Measurements from ENCODE around the gene FAM83E.
"Not testable (repeated sequence)": the region's sequence is repeated elsewhere in the genome, so short reads cannot be mapped to it uniquely, and the experiment has no call there.

The FAM83E gene

GRCh38 chr19:48608798-48609263, 6.0 kb downstream of the FAM83E start:
- no peak for DNase-seq

- no peak for DNase-seq
Observed at GRCh38 chr19:48607359-48607755, 7.5 kb downstream of the FAM83E start.

DNA sequence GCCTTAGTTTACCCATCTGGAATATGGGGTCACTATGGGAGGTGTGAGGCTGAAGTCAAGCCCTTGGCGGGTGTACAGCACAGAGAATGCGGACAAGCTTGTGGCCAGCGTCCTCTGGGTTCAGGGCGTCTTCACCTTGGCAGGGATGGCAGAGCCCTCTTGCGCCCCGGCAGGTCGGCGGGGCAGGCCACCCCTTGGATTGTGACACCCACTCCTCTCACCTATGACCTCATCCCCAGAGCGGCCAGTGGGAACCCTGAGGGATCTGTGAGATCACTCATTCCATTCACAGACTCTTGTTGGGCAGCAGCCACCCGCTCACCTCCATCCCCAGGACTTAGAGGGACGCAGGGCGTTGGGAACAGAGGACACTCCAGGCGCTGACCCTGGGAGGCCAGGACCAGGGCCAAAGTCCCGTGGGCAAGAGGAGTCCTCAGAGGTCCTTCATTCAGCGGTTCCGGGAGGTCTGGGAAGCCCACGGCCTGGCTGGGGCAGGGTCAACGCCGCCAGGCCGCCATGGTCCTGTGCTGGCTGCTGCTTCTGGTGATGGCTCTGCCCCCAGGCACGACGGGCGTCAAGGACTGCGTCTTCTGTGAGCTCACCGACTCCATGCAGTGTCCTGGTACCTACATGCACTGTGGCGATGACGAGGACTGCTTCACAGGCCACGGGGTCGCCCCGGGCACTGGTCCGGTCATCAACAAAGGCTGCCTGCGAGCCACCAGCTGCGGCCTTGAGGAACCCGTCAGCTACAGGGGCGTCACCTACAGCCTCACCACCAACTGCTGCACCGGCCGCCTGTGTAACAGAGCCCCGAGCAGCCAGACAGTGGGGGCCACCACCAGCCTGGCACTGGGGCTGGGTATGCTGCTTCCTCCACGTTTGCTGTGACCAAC, 8.2 kb downstream of the FAM83E start, which contains the start of gene SPACA4:
SPACA4 (plus strand) TSS at position 280 of the 896 bp plus-strand sequence; CDS start at position 517, 237 bp downstream.
- DNase-seq, result no peak

DNA sequence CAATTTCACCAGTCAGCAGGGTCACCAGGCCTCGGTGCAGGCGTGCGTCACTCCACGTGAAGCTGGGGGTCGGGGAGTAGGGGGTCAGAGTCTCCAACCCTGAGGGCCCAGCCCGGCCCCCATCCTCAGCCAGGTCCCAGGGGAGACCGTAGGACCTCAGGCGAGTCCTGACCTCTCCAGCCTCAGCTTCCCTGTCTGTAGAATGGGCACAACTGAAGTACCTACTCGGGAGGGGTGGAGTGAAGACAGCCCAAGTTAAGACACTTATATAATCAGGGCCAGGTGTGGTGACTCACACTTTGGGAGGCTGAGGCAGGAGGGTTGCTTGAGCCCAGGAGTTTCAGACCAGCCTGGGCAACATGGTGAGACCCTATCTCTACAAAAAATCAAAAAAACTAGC, 11.0 kb downstream of the FAM83E start:
- no peak for DNase-seq

- no peak for DNase-seq
Observed at GRCh38 chr19:48603449-48603848, 11.4 kb downstream of the FAM83E start.

DNA sequence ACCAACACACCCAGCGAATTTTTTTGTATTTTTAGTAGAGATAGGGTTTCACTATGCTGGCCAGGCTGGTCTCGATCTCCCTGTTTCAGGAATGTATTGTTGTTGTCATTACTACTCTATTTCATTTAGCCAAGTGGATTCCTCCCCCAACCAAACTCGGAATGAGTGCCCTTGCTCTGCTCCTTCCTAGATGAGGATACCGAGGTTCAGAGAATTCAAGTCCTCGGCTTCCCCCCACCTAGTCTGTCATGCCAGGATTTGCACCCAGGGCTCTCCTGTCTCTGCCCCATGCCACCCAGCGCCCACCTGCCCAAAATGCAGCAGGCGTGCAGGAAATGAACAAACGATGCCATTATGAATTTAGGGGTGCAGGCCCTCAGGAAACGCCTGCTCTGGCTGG, 11.9 kb downstream of the FAM83E start:
- DNase-seq, result no peak

- DNase-seq, result no peak
Observed at GRCh38 chr19:48600679-48601417, 14.0 kb downstream of the FAM83E start.

GRCh38 chr19:48598996-48599700, 15.7 kb downstream of the FAM83E start:
- DNase-seq, result no peak

- no peak for DNase-seq
Observed at GRCh38 chr19:48596679-48597465, 18.0 kb downstream of the FAM83E start.

- no peak for DNase-seq
Observed at GRCh38 chr19:48596237-48596636, 18.6 kb downstream of the FAM83E start.

DNA sequence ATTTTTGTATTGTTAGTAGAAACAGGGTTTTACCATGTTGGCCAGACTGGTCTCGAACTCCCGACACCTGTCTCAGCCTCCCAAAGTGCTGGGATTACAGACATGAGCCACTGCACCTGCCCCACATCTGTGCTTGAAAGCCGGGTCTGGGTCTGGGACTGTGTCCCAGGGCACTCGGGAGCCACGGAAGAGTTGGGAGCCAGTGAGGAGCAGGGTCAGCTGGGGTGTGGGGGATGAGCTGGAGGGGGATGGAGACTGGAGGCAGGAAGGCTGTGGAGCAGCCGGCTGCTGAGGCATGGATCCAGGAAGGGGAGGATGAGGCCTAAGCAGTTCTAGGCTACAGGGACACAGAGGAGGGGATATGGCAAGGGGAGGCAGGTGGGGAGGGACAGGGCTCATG, 19.0 kb downstream of the FAM83E start:
- no peak for DNase-seq

DNA sequence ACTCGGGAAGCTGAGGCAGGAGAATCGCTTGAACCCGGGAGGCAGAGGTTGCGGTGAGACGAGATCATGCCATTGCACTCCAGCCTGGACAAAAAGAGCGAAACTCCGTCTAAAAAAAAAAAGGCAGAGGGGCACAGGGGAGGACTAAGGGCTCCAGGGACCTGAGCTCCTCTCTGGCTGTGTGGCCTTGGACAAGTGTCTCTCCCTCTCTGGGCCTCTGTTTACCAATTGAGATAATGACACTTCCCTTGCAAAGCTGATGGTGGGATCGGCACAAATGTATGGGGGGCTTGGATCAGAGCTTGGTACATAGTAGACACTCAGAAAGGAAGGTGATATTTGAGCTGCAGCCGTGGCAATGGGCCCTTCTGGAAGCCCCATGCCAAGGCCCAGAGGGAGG, 19.7 kb downstream of the FAM83E start:
- no peak for DNase-seq

DNA sequence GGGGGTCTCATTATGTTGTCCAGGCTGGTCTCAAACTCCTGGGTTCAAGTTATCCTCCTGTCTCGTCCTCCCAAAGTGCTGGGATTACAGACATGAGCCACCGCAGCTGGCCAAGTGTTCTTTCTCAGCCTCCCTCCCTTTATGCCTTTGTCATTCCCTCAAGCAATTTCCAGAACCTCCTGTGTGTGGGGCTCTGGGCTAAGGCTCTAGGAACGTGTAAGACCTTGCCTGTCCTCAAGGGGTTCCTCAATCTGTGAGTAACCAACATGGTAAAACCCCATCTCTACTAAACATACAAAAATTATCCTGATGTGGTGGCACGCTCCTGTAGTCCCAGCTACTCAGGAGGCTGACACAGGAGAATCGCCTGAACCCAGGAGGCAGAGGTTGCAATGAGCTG, 23.9 kb downstream of the FAM83E start:
- DNase-seq, result peak; percentile 14

DNA sequence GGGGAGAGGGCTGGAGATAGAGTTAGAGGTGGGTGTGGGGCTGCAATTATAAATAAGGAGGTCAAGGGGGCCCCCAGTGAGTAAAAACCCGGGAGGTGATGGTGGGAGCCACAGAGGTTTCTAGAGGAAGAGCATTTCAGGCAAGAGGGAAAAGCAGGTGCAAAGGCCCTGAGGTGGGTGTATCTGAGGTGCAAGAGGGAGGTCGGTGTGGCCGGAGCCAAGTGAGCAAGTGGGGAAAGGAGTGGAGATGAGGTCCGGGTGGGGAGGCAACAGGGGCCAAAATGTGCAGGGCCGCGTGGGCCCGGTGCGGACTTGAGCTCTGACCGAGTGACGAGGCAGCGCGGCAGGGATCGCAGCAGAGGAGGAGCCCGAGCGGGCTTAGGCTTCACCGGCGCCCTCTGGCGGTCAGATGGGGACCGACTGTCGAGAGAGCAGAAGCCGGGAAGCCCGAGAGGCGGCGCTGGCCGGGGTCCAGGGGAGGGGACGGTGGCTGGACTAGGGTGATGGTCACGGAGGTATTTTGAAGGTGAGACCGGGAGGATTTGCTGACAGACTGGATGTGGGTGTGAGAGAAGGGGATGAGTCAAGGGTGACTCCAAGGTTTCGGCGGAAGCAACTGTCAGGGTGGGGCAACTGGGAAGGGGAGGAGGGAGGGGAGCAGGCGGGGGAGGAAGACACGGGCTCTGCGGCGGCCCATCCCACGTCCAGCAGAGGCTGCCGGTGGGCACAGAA, 26.0 kb downstream of the FAM83E start:
- DNase-seq, result peak; percentile 85

DNA sequence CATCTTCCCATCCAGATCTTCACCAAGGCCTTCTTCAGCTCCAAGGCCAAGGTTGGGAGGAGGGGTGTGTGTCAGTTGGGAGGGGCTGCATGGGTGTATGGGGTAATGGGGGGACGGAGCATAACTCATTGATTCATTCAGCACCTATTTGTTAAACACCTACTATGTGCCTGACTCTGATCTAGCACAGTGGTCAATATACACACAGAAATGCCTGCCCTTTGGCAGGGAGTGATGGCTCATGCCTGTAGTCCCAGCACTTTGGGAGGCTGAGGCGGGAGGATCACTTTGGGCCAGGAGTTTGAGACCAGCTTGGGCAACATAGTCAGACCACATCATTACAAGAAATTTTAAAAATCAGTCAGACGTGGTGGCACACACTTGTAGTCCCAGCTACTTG, 27.5 kb downstream of the FAM83E start:
- DNase-seq, result no peak

GRCh38 chr19:48582168-48582567, 32.7 kb downstream of the FAM83E start:
- no peak for DNase-seq

GRCh38 chr19:48578891-48579290, 36.0 kb downstream of the FAM83E start:
- DNase-seq, result no peak

GRCh38 chr19:48577908-48578307, 37.0 kb downstream of the FAM83E start:
- not testable (repeated sequence) for DNase-seq

DNA sequence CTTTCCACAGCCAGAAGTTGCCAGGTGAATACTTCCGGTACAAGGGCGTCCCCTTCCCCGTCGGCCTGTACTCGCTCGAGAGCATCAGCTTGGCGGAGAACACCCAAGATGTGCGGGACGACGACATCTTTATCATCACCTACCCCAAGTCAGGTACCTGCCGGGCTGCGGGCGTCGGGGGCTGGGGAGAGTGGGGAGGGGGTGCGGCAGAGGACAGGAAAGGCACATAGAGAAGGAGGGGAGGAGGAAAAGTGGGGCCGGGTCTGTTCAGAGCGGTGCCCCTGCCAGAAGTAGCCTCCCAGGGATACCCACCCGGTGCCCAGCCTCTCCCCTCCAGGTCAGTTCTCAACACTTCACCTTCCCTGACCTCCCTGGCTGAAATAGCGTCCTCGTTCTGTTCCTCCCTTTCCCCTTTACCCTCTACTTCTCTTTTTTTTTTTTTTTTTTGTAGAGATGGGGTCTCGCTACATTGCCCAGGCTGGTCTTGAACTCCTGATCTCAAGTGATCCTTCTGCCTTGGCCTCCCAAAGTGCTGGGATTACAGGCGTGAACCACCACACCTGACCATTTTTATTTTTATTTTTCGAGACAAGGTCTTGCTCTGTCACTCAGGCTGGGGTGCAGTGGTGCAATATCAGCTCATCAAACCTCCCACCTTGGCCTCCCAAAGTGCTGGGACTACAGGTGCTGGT, 38.8 kb downstream of the FAM83E start:
- DNase-seq, result no peak

- no peak for DNase-seq
Observed at GRCh38 chr19:48573163-48573505, 41.7 kb downstream of the FAM83E start.
